Sigmoid colon (tissue), 4 donors: ENCODE results near the gene STK17B.

ENCODE experiments used
- EP300 ChIP-seq, 4 donors: sonication (generic); formaldehyde crosslinking; IDR thresholded peaks; one replicate each; pipeline ENCODE4 v1.6.1; 2017; ENCODE audit warnings: antibody characterized with exemption in 4 of 4
- POLR2AphosphoS5 ChIP-seq, 4 donors: sonication (generic); formaldehyde crosslinking; IDR thresholded peaks; one replicate each; pipeline ENCODE4 v1.6.1; 2017; ENCODE audit warnings: antibody characterized with exemption in 4 of 4
- TF ChIP-seq, protein P1 (sequence below), 4 experiments: fragments of 450-650 bp in 3 of 4; fragments of 200-600 bp in 1 of 4; IDR thresholded peaks; one replicate each; pipeline ENCODE4 v1.5.1; 2016 to 2019; ENCODE audit warnings: antibody characterized with exemption in 4 of 4, mild to moderate bottlenecking in 3 of 4, moderate library complexity in 2 of 4

DNA sequence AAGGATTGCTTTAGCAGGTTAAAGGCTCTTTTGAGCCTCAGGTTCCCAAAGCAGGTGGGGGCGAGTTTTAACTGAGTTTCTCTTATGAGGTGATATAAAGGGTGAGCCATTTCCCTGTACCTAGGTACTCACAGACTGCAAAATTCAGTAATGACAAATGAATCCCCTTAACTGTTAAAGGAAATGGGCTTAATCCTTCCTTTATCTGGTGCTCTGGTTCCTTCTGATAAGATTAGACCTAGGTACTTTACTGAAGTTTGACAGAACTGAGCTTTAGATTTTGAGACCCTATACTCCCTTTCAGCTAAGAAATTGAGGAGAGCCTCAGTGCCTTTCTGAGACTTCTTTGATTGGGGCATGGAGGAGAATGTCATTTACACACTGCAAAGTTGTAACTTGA lies 42.6 kb downstream of the STK17B start:
- TF ChIP-seq EP300 (IDR thresholded peaks at IDR 0.05) (no peak), POLR2AphosphoS5 (IDR thresholded peaks at IDR 0.05) (no peak)
- TF ChIP-seq, protein P1, sequence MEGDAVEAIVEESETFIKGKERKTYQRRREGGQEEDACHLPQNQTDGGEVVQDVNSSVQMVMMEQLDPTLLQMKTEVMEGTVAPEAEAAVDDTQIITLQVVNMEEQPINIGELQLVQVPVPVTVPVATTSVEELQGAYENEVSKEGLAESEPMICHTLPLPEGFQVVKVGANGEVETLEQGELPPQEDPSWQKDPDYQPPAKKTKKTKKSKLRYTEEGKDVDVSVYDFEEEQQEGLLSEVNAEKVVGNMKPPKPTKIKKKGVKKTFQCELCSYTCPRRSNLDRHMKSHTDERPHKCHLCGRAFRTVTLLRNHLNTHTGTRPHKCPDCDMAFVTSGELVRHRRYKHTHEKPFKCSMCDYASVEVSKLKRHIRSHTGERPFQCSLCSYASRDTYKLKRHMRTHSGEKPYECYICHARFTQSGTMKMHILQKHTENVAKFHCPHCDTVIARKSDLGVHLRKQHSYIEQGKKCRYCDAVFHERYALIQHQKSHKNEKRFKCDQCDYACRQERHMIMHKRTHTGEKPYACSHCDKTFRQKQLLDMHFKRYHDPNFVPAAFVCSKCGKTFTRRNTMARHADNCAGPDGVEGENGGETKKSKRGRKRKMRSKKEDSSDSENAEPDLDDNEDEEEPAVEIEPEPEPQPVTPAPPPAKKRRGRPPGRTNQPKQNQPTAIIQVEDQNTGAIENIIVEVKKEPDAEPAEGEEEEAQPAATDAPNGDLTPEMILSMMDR (IDR thresholded peaks at IDR 0.05): no peak
